ENCODE data around the gene C2CD2. TPM values are rescaled to one million over a fixed set of nuclear protein-coding genes. Genes with fewer than 3 reads are reported as not detected.

Gene C2CD2
- total and polyA plus RNA-seq, 2 of the 4 experiments (the other 2 are of a cell fraction) = 15.6 to 25.3 TPM

DNA sequence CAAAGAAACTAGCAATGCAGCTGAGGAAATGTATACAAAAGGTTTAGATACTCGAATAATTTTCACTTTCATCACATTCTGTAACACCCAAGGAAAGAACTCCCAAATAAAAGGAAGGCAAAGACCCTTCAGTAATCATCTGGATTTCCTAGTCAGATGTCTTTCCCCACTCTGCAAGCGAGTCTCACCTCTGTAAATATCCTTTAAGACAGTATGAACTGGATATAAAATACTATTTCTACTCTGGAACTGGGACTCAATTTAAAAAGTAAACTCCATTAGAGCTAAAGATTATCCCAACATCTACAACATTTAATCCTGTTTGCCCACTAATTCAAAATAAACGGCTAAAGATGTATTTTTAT lies 27.0 kb downstream of the C2CD2 start:
- no TSS peak for BruUV-seq (replicated peaks)
- TF ChIP-seq SMC3 (IDR thresholded peaks at IDR 0.05; ENCODE audit: low read depth, low read length) (no peak), NFE2L2 (IDR thresholded peaks at IDR 0.05; ENCODE audit: low read depth, low read length) (no peak), POLR2A (IDR thresholded peaks at IDR 0.05; ENCODE audit: low read depth, low read length) (no peak), MAFK (IDR thresholded peaks at IDR 0.05; ENCODE audit: low read depth, low read length) (no peak), BHLHE40 (IDR thresholded peaks at IDR 0.05; ENCODE audit: low read depth, low read length) (no peak), FOS (IDR thresholded peaks at IDR 0.05; ENCODE audit: low read depth, low read length) (no peak), CHD1 (IDR thresholded peaks at IDR 0.05; ENCODE audit: low read depth, low read length) (no peak)
- TF ChIP-seq, protein P1, sequence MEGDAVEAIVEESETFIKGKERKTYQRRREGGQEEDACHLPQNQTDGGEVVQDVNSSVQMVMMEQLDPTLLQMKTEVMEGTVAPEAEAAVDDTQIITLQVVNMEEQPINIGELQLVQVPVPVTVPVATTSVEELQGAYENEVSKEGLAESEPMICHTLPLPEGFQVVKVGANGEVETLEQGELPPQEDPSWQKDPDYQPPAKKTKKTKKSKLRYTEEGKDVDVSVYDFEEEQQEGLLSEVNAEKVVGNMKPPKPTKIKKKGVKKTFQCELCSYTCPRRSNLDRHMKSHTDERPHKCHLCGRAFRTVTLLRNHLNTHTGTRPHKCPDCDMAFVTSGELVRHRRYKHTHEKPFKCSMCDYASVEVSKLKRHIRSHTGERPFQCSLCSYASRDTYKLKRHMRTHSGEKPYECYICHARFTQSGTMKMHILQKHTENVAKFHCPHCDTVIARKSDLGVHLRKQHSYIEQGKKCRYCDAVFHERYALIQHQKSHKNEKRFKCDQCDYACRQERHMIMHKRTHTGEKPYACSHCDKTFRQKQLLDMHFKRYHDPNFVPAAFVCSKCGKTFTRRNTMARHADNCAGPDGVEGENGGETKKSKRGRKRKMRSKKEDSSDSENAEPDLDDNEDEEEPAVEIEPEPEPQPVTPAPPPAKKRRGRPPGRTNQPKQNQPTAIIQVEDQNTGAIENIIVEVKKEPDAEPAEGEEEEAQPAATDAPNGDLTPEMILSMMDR (conservative IDR thresholded peaks at IDR 0.05; ENCODE audit: low read depth, low read length) = no peak
- peak overlapping the region; percentile 80 for H2BK5ac ChIP-seq (ENCODE audit: low read depth, low read length, poor library complexity, severe bottlenecking)
- peak overlapping the region; percentile 27 to 57 for H4K8ac ChIP-seq (ENCODE audit: low read depth in 2 of 2, low read length in 2 of 2)
- H3K9me1 ChIP-seq (ENCODE audit: insufficient read depth, low read length) = peaks cover 19% of the 10 kb centered on the region
- no peak overlapping the region for H2AK5ac ChIP-seq (ENCODE audit: low read depth, low read length)
- intact Hi-C loops (cut with micrococcal nuclease) (no loop called here), dilution Hi-C loops (cut with HindIII; ENCODE audit: low sequenced_read_pairs, unreplicated experiment) (no loop called here), in situ Hi-C loops (cut with MboI; ENCODE audit: low sequenced_read_pairs) (no loop called here)
- H3K4ac ChIP-seq (ENCODE audit: low read depth, low read length) = peak overlapping the region; percentile 0; the same call in 1 of the 2 replicates
- H4K20me1 ChIP-seq (ENCODE audit: insufficient read depth, low read length) = no peaks in the 10 kb centered on the region
- H4K5ac ChIP-seq (ENCODE audit: low read depth, low read length) = peak overlapping the region; percentile 99
- H3K27me3 ChIP-seq (ENCODE audit: control insufficient read depth, insufficient read depth, low read length) = no peaks in the 10 kb centered on the region
- H4K91ac ChIP-seq (ENCODE audit: insufficient read depth, low read depth, low read length) = 0 out of 2 replicates have a peak overlapping the region, but pooled peaks have one; percentile 8
- H2BK120ac ChIP-seq (ENCODE audit: low read depth, low read length) = peak overlapping the region; percentile 16; the same call in 1 of the 2 replicates
- H3K4me3 ChIP-seq (ENCODE audit: insufficient read depth, low read depth, low read length) = peak overlapping the region; percentile 52
- H2AK9ac ChIP-seq (replicated peaks; ENCODE audit: low read depth, low read length, poor library complexity) = no peak overlapping the region
- H3K18ac ChIP-seq (ENCODE audit: low read depth, low read length) = peak overlapping the region; percentile 98
- ChIA-PET CTCF (interaction anchor here (1.5 kb wide), 1 partner anchor 314 kb away, joined by 4 read pairs; no protein-coding TSS in a partner anchor), POLR2A (ENCODE audit: unreplicated experiment) (interaction anchor here (0.5 to 1.3 kb wide), 2 partner anchors 30 to 117 kb away, joined by 3 read pairs; no protein-coding TSS in a partner anchor)
- peak overlapping the region; percentile 27; the same call in 1 of the 2 replicates for H3K56ac ChIP-seq (ENCODE audit: extremely low read depth, insufficient read depth, low read length)
- no peaks in the 10 kb centered on the region; the same call in 1 of the 2 replicates for H3K36me3 ChIP-seq (ENCODE audit: control insufficient read depth, insufficient read depth, low read length)
- no CpG with 5 or more reads among the region's 3 CpGs for WGBS, 2 experiments (ENCODE audit: extremely low coverage in 2 of 2, insufficient read length in 1 of 2)
- no peak overlapping the region for H2BK15ac ChIP-seq (ENCODE audit: low read depth, low read length)
- H2AFZ ChIP-seq (replicated peaks; ENCODE audit: low read length, poor library complexity) = no peak overlapping the region
- H3K79me1 ChIP-seq (ENCODE audit: low read depth in 1 of 2, low read length in 2 of 2) = peaks cover 27 to 52% of the 10 kb centered on the region in 2 experiments
- DNase-seq = no peak
- peak; percentile 33 for ATAC-seq (ENCODE audit: low read depth)
- H3K9ac ChIP-seq (ENCODE audit: low read depth, low read length) = peak overlapping the region; percentile 95; the same call in 1 of the 2 replicates
- H3K4me1 ChIP-seq (ENCODE audit: control insufficient read depth, insufficient read depth, low read length) = peaks cover 17% of the 10 kb centered on the region
- H3K23ac ChIP-seq (ENCODE audit: low read depth, low read length) = peak overlapping the region; percentile 10; the same call in 1 of the 2 replicates
- H3K9me3 ChIP-seq (ENCODE audit: control insufficient read depth, insufficient read depth, low read length) = no peaks in the 10 kb centered on the region
- H2BK20ac ChIP-seq (ENCODE audit: low read depth, low read length) = no peak overlapping the region
- H3K14ac ChIP-seq (replicated peaks; ENCODE audit: low read depth, low read length) = no peak overlapping the region
- peak overlapping the region; percentile 96; the same call in 1 of the 2 replicates for H3K27ac ChIP-seq (ENCODE audit: insufficient read depth, low read length)
- H3K4me2 ChIP-seq (ENCODE audit: low read depth, low read length) = peak overlapping the region; percentile 99
